HepG2 (cell line): ENCODE measurements around the gene ZIK1. TPM values are rescaled to one million over a fixed set of nuclear protein-coding genes. Genes with fewer than 3 reads are reported as not detected.

Source experiments
- AGO2 ChIP-seq: fragments of 200-400 bp; formaldehyde crosslinking; optimal IDR thresholded peaks from 2 replicates; pipeline ENCODE3; 2017; ENCODE audit warnings: mild to moderate bottlenecking, low read depth, low read length, moderate library complexity
- ARID4A ChIP-seq: sonication (generic); formaldehyde crosslinking; IDR thresholded peaks from 2 replicates; pipeline ENCODE4 v1.5.0; 2020; ENCODE audit warnings: mild to moderate bottlenecking, missing genetic modification reagents, borderline replicate concordance
- CBX5 ChIP-seq: sonication (generic); formaldehyde crosslinking; IDR thresholded peaks from 2 replicates; pipeline ENCODE4 v1.4.0; 2020; ENCODE audit warnings: missing genetic modification reagents, borderline replicate concordance
- CHCHD3 ChIP-seq: sonication (generic); formaldehyde crosslinking; IDR thresholded peaks from 2 replicates; pipeline ENCODE4 v1.8.0; 2022; ENCODE audit warnings: mild to moderate bottlenecking, missing genetic modification reagents, moderate library complexity
- FOXM1 ChIP-seq: sonication (generic); formaldehyde crosslinking; IDR thresholded peaks from 2 replicates; pipeline ENCODE4 v1.5.0; 2020; ENCODE audit warnings: missing genetic modification reagents
- HNF1B ChIP-seq: sonication (generic); formaldehyde crosslinking; IDR thresholded peaks from 2 replicates; pipeline ENCODE4 v1.5.1; 2020; ENCODE audit warnings: mild to moderate bottlenecking, moderate library complexity, missing genetic modification reagents
- HOXD1 ChIP-seq: sonication (generic); formaldehyde crosslinking; IDR thresholded peaks from 2 replicates; pipeline ENCODE4 v1.5.0; 2020; ENCODE audit warnings: missing genetic modification reagents
- NKX3-1 ChIP-seq: sonication (generic); formaldehyde crosslinking; IDR thresholded peaks from 2 replicates; pipeline ENCODE4 v1.5.0; 2020; ENCODE audit warnings: missing genetic modification reagents
- SAP130 ChIP-seq: IDR thresholded peaks from 2 replicates; pipeline ENCODE4 v1.6.1; 2016; ENCODE audit warnings: low read depth
- ZNF274 ChIP-seq: sonication (generic); formaldehyde crosslinking; IDR thresholded peaks from 2 replicates; pipeline ENCODE4 v1.5.1; 2020; ENCODE audit warnings: mild to moderate bottlenecking, missing genetic modification reagents
- ZNF878 ChIP-seq: sonication (generic); formaldehyde crosslinking; IDR thresholded peaks from 2 replicates; pipeline ENCODE4 v1.8.1; 2023; ENCODE audit warnings: mild to moderate bottlenecking, missing genetic modification reagents, moderate library complexity
- ZSCAN5A ChIP-seq: sonication (generic); formaldehyde crosslinking; IDR thresholded peaks from 2 replicates; pipeline ENCODE4 v1.8.0; 2022; ENCODE audit warnings: mild to moderate bottlenecking, missing genetic modification reagents, borderline replicate concordance
- polyA plus RNA-seq, 8 experiments: library from polyadenylated mRNA; depleted of rRNA in 3 of 8; stranded (reverse) in 7 of 8; unstranded in 1 of 8; fragments of >200 nt; fragmentation: Illumina TruSeq in 4 of 8; extraction: Trizol in 4 of 8; gene quantifications; 2 replicates each; pipeline versions ENCODE4 v1.2.1 to v1.2.3, GENCODE V29; 2011 to 2016; ENCODE audit warnings: low read depth in 4 of 8, missing spikeins in 1 of 8, mixed read lengths in 1 of 8; ENCODE audit not compliant: insufficient read depth in 1 of 8
- total RNA-seq, 5 experiments: library from RNA; depleted of rRNA; stranded (reverse); fragments of >200 nt; fragmentation: Illumina TruSeq; extraction: Trizol; gene quantifications; 2 replicates each; pipeline ENCODE4 v1.2.3, GENCODE V29; 2016; ENCODE audit warnings: low read depth in 1 of 5

ZIK1 gene
- total and polyA plus RNA-seq, 2 of the 13 experiments (the other 11 are each of a cell fraction or from before 2014, with no cell fraction given): 2.1 to 7.2 TPM

GRCh38 chr19:57613941-57614743 lies 30.2 kb downstream of the ZIK1 start, which contains the start of gene ZNF134 (continued):
- TF ChIP-seq ZNF274 (CRISPR knock-in tag): peak; percentile 50; the same call in 1 of the 2 replicates
- 0 out of 2 replicates have a peak, but pooled peaks have one; percentile 33 for TF ChIP-seq HNF1B (CRISPR knock-in tag)
- peak; percentile 74; the same call in 1 of the 2 replicates for TF ChIP-seq NKX3-1 (CRISPR knock-in tag)
- TF ChIP-seq CBX5 (CRISPR knock-in tag): no peak
- TF ChIP-seq ARID4A (CRISPR knock-in tag): peak; percentile 93
- TF ChIP-seq CHCHD3: 0 out of 2 replicates have a peak, but pooled peaks have one; percentile 26
- peak; percentile 92 for TF ChIP-seq AGO2
- peak; percentile 93 for TF ChIP-seq SAP130 (CRISPR knock-in tag)
- TF ChIP-seq HOXD1 (CRISPR knock-in tag): 0 out of 2 replicates have a peak, but pooled peaks have one; percentile 39
- TF ChIP-seq FOXM1 (CRISPR knock-in tag): 0 out of 2 replicates have a peak, but pooled peaks have one; percentile 39
- 0 out of 2 replicates have a peak, but pooled peaks have one; percentile 28 for TF ChIP-seq ZSCAN5A (CRISPR knock-in tag)
- no peak for TF ChIP-seq ZNF878 (CRISPR knock-in tag)
